ENCODE results near the gene TACR3.

- TF ChIP-seq, protein P1, sequence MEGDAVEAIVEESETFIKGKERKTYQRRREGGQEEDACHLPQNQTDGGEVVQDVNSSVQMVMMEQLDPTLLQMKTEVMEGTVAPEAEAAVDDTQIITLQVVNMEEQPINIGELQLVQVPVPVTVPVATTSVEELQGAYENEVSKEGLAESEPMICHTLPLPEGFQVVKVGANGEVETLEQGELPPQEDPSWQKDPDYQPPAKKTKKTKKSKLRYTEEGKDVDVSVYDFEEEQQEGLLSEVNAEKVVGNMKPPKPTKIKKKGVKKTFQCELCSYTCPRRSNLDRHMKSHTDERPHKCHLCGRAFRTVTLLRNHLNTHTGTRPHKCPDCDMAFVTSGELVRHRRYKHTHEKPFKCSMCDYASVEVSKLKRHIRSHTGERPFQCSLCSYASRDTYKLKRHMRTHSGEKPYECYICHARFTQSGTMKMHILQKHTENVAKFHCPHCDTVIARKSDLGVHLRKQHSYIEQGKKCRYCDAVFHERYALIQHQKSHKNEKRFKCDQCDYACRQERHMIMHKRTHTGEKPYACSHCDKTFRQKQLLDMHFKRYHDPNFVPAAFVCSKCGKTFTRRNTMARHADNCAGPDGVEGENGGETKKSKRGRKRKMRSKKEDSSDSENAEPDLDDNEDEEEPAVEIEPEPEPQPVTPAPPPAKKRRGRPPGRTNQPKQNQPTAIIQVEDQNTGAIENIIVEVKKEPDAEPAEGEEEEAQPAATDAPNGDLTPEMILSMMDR (IDR thresholded peaks at IDR 0.05) = no peak
- no peak for TF ChIP-seq EP300 (IDR thresholded peaks at IDR 0.05)
- TF ChIP-seq POLR2A (IDR thresholded peaks at IDR 0.05) = no peak
These were observed at the start of gene TACR3 for GRCh38 chr4:103719830-103720207.
